ENCODE measurements around the gene ACBD4.

DNA sequence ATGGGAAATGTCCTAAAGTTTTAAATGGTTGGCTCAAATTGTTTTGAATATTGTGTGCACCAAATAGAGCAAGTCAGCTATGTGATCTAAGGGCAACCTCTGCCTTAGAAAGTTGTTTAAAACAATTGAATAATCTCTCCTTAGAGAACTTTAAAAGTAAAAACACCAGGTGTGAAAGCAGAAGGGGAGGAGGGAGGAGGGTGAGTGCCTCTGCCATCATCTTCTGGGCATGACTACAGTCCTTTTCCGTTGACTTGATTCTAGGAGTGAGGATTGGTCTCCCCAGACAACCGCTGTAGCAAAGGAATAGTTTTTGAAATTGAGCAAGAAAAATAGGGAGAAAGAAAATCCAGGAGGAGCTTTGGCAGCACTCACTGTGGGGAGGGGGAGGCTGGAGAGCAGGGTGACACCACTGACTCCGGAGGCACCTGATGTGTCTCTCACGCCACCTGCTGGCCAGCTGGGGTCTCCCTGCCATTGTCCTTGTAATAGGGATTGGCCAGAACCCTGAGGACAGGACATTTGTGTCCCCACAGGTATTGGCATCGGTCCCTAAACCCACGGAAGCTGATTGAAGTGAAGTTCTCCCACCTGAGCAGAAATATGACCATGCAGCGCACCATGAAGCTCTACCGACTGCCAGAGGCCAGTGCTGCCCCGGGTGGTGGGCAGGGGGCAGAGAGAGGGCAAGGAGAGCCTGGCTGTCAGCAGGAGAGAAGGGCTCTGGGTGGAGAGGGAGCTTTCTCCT is 36.4 kb upstream of the ACBD4 start:
- TF ChIP-seq, protein P1, sequence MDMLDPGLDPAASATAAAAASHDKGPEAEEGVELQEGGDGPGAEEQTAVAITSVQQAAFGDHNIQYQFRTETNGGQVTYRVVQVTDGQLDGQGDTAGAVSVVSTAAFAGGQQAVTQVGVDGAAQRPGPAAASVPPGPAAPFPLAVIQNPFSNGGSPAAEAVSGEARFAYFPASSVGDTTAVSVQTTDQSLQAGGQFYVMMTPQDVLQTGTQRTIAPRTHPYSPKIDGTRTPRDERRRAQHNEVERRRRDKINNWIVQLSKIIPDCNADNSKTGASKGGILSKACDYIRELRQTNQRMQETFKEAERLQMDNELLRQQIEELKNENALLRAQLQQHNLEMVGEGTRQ (IDR thresholded peaks at IDR 0.05; ENCODE audit: low read depth, low read length), result no peak
- TF ChIP-seq MAFK (IDR thresholded peaks at IDR 0.05; ENCODE audit: low read depth, low read length) (no peak), SMC3 (IDR thresholded peaks at IDR 0.05; ENCODE audit: low read depth, low read length) (peak; percentile 65), CEBPB (IDR thresholded peaks at IDR 0.05; ENCODE audit: low read depth, low read length) (no peak), CHD1 (IDR thresholded peaks at IDR 0.05; ENCODE audit: low read depth, low read length) (no peak), POLR2A (IDR thresholded peaks at IDR 0.05; ENCODE audit: low read depth, low read length) (no peak), RFX5 (IDR thresholded peaks at IDR 0.05; ENCODE audit: low read depth, low read length) (no peak), MAZ (IDR thresholded peaks at IDR 0.05; ENCODE audit: borderline replicate concordance, low read depth, low read length) (peak; percentile 83; the same call in 1 of the 2 replicates), RAD21 (IDR thresholded peaks at IDR 0.05; ENCODE audit: low read length) (peak; percentile 77), MXI1 (IDR thresholded peaks at IDR 0.05; ENCODE audit: borderline replicate concordance, low read depth, low read length) (no peak), FOS (IDR thresholded peaks at IDR 0.05; ENCODE audit: low read depth, low read length) (no peak)
- TF ChIP-seq, protein P2, sequence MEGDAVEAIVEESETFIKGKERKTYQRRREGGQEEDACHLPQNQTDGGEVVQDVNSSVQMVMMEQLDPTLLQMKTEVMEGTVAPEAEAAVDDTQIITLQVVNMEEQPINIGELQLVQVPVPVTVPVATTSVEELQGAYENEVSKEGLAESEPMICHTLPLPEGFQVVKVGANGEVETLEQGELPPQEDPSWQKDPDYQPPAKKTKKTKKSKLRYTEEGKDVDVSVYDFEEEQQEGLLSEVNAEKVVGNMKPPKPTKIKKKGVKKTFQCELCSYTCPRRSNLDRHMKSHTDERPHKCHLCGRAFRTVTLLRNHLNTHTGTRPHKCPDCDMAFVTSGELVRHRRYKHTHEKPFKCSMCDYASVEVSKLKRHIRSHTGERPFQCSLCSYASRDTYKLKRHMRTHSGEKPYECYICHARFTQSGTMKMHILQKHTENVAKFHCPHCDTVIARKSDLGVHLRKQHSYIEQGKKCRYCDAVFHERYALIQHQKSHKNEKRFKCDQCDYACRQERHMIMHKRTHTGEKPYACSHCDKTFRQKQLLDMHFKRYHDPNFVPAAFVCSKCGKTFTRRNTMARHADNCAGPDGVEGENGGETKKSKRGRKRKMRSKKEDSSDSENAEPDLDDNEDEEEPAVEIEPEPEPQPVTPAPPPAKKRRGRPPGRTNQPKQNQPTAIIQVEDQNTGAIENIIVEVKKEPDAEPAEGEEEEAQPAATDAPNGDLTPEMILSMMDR (conservative IDR thresholded peaks at IDR 0.05; ENCODE audit: low read depth, low read length), result peak; percentile 78
- TF ChIP-seq, protein P3, sequence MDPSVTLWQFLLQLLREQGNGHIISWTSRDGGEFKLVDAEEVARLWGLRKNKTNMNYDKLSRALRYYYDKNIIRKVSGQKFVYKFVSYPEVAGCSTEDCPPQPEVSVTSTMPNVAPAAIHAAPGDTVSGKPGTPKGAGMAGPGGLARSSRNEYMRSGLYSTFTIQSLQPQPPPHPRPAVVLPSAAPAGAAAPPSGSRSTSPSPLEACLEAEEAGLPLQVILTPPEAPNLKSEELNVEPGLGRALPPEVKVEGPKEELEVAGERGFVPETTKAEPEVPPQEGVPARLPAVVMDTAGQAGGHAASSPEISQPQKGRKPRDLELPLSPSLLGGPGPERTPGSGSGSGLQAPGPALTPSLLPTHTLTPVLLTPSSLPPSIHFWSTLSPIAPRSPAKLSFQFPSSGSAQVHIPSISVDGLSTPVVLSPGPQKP (IDR thresholded peaks at IDR 0.05; ENCODE audit: borderline replicate concordance, low read depth, low read length), result no peak

Measured in IMR-90 (cell line).